ENCODE results near the gene CSAD.
"Not testable (repeated sequence)": the region's sequence is repeated elsewhere in the genome, so short reads cannot be mapped to it uniquely, and the experiment has no call there.

DNA sequence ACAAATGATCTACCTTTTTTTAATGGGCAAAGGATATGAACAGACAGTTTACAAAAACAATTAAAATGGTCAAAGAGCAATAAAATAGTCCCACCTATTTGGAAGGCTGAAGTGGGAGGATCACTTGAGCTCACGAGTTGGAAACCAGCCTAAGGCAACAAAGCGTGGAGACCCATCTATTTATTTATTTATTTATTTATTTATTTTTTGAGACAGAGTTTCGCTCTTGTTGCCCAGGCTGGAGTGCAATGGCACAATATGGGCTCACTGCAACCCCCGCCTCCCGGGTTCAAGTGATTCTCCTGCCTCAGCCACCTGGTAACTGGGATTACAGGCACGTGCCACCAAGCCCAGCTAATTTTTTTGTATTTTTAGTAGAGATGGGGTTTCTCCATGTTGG is 3.3 kb downstream of the CSAD start:
- TF ChIP-seq, protein P1, sequence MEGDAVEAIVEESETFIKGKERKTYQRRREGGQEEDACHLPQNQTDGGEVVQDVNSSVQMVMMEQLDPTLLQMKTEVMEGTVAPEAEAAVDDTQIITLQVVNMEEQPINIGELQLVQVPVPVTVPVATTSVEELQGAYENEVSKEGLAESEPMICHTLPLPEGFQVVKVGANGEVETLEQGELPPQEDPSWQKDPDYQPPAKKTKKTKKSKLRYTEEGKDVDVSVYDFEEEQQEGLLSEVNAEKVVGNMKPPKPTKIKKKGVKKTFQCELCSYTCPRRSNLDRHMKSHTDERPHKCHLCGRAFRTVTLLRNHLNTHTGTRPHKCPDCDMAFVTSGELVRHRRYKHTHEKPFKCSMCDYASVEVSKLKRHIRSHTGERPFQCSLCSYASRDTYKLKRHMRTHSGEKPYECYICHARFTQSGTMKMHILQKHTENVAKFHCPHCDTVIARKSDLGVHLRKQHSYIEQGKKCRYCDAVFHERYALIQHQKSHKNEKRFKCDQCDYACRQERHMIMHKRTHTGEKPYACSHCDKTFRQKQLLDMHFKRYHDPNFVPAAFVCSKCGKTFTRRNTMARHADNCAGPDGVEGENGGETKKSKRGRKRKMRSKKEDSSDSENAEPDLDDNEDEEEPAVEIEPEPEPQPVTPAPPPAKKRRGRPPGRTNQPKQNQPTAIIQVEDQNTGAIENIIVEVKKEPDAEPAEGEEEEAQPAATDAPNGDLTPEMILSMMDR (IDR thresholded peaks at IDR 0.05) = not testable (repeated sequence)
- not testable (repeated sequence) for TF ChIP-seq ZFX (IDR thresholded peaks at IDR 0.05; ENCODE audit: borderline replicate concordance)

Data from 22Rv1 (cell line).